Measurements from ENCODE around the gene VWA8.

DNA sequence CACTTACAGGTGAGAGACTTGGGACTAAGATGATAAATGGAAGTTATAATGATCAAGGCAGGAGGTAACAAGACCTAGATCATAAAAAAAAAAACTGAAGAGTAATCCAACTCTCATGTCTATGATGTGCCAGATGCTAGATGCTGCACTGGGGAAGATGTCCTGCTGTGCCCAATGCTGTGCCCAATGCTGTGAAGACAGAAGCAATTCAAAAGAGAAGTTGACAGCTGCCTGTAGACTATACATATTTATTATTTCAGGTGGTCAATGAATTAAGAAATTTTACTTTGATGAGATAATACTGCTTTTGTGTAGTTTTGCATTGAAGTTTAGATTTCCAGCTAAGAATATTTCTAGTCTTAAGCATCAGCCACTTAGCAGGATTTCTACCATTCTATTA lies 21.5 kb downstream of the VWA8 start:
- TF ChIP-seq, protein P1, sequence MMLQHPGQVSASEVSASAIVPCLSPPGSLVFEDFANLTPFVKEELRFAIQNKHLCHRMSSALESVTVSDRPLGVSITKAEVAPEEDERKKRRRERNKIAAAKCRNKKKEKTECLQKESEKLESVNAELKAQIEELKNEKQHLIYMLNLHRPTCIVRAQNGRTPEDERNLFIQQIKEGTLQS (IDR thresholded peaks at IDR 0.05): no peak
- no peak for TF ChIP-seq CTCF (IDR thresholded peaks at IDR 0.05; ENCODE audit: low read depth, low read length, missing input control)
- TF ChIP-seq, protein P2, sequence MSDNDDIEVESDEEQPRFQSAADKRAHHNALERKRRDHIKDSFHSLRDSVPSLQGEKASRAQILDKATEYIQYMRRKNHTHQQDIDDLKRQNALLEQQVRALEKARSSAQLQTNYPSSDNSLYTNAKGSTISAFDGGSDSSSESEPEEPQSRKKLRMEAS (IDR thresholded peaks at IDR 0.05): no peak
- TF ChIP-seq EGR1 (IDR thresholded peaks at IDR 0.05; ENCODE audit: low read depth in 2 of 2): no peak
- no peak for TF ChIP-seq NR2F2 (IDR thresholded peaks at IDR 0.05)
- no peak for TF ChIP-seq YY1 (IDR thresholded peaks at IDR 0.05)
- no peak for TF ChIP-seq TAF1 (conservative IDR thresholded peaks at IDR 0.05)
- TF ChIP-seq FOXA1 (IDR thresholded peaks at IDR 0.05): no peak
- TF ChIP-seq, protein P3, sequence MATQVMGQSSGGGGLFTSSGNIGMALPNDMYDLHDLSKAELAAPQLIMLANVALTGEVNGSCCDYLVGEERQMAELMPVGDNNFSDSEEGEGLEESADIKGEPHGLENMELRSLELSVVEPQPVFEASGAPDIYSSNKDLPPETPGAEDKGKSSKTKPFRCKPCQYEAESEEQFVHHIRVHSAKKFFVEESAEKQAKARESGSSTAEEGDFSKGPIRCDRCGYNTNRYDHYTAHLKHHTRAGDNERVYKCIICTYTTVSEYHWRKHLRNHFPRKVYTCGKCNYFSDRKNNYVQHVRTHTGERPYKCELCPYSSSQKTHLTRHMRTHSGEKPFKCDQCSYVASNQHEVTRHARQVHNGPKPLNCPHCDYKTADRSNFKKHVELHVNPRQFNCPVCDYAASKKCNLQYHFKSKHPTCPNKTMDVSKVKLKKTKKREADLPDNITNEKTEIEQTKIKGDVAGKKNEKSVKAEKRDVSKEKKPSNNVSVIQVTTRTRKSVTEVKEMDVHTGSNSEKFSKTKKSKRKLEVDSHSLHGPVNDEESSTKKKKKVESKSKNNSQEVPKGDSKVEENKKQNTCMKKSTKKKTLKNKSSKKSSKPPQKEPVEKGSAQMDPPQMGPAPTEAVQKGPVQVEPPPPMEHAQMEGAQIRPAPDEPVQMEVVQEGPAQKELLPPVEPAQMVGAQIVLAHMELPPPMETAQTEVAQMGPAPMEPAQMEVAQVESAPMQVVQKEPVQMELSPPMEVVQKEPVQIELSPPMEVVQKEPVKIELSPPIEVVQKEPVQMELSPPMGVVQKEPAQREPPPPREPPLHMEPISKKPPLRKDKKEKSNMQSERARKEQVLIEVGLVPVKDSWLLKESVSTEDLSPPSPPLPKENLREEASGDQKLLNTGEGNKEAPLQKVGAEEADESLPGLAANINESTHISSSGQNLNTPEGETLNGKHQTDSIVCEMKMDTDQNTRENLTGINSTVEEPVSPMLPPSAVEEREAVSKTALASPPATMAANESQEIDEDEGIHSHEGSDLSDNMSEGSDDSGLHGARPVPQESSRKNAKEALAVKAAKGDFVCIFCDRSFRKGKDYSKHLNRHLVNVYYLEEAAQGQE (IDR thresholded peaks at IDR 0.05): no peak
- TF ChIP-seq HNF4A (conservative IDR thresholded peaks at IDR 0.05): no peak
